Cardiac muscle cell (in vitro differentiated cells and primary cell): ENCODE data around the gene MYH1. TPM values are rescaled to one million over a fixed set of nuclear protein-coding genes. Genes with fewer than 3 reads are reported as not detected.

Experiments used
- DNase-seq, 2 donors: peaks; one replicate each; pipeline versions ENCODE4 v3.0.0 to v3.0.0-alpha.2; 2010 to 2017; ENCODE audit warnings: low read depth in 1 of 2, low spot score in 1 of 2
- H3K27ac ChIP-seq: fragments of 200-600 bp; sonication (generic); 2 replicates; pipeline ENCODE4 v1.5.1; 2016
- H3K27me3 ChIP-seq: fragments of 200-600 bp; sonication (generic); 2 replicates; pipeline ENCODE4 v1.6.0; 2016; ENCODE audit warnings: control low read depth
- H3K36me3 ChIP-seq: fragments of 200-600 bp; sonication (generic); 2 replicates; pipeline ENCODE4 v1.5.1; 2016; ENCODE audit warnings: control low read depth
- H3K4me1 ChIP-seq: fragments of 200-600 bp; sonication (generic); 2 replicates; pipeline ENCODE4 v1.8.1; 2017; ENCODE audit warnings: low read depth, mild to moderate bottlenecking, mixed run types
- H3K4me3 ChIP-seq: fragments of 200-600 bp; sonication (generic); 2 replicates; pipeline ENCODE4 v1.5.1; 2016; ENCODE audit warnings: mild to moderate bottlenecking
- H3K9me3 ChIP-seq: fragments of 200-600 bp; sonication (generic); 2 replicates; pipeline ENCODE4 v1.5.1; 2017; ENCODE audit warnings: low read depth, mild to moderate bottlenecking, control low read depth
- polyA plus RNA-seq: library from polyadenylated mRNA; unstranded; fragments of >200 nt; fragmentation: Nextera tagmentation; extraction: Ambion mirVana; gene quantifications from 2 replicates; pipeline ENCODE4 v1.2.1, GENCODE V29; 2016
- total RNA-seq: library from RNA; depleted of rRNA; stranded (reverse); fragments of >200 nt; gene quantifications from 2 replicates; pipeline ENCODE4 v1.2.3, GENCODE V29; 2016
- TF ChIP-seq, protein P1 (sequence below): IDR thresholded peaks from 2 replicates; pipeline ENCODE4 v1.5.1; 2012; ENCODE audit warnings: low read depth, mild to moderate bottlenecking, low read length

MYH1 gene
- total and polyA plus RNA-seq, 2 experiments from 2014 or later = not detected

- no peaks in the 10 kb centered on the region for H3K27me3 ChIP-seq
- no peaks in the 10 kb centered on the region for H3K36me3 ChIP-seq
- H3K4me3 ChIP-seq = no peak overlapping the region
- H3K9me3 ChIP-seq = no peaks in the 10 kb centered on the region
- TF ChIP-seq, protein P1, sequence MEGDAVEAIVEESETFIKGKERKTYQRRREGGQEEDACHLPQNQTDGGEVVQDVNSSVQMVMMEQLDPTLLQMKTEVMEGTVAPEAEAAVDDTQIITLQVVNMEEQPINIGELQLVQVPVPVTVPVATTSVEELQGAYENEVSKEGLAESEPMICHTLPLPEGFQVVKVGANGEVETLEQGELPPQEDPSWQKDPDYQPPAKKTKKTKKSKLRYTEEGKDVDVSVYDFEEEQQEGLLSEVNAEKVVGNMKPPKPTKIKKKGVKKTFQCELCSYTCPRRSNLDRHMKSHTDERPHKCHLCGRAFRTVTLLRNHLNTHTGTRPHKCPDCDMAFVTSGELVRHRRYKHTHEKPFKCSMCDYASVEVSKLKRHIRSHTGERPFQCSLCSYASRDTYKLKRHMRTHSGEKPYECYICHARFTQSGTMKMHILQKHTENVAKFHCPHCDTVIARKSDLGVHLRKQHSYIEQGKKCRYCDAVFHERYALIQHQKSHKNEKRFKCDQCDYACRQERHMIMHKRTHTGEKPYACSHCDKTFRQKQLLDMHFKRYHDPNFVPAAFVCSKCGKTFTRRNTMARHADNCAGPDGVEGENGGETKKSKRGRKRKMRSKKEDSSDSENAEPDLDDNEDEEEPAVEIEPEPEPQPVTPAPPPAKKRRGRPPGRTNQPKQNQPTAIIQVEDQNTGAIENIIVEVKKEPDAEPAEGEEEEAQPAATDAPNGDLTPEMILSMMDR = no peak
- no peak overlapping the region for H3K27ac ChIP-seq
- H3K4me1 ChIP-seq = no peaks in the 10 kb centered on the region
- DNase-seq = no peak
Observed at GRCh38 chr17:10527419-10527818, 9.1 kb upstream of the MYH1 start.

GRCh38 chr17:10526517-10526916 is 8.2 kb upstream of the MYH1 start:
- no peaks in the 10 kb centered on the region for H3K27me3 ChIP-seq
- no peaks in the 10 kb centered on the region for H3K36me3 ChIP-seq
- no peak overlapping the region for H3K4me3 ChIP-seq
- H3K27ac ChIP-seq = no peak overlapping the region
- TF ChIP-seq, protein P1 = no peak
- no peak for DNase-seq
- no peaks in the 10 kb centered on the region for H3K4me1 ChIP-seq
- H3K9me3 ChIP-seq = no peaks in the 10 kb centered on the region

- no peak overlapping the region for H3K4me3 ChIP-seq
- TF ChIP-seq, protein P1 = no peak
- DNase-seq = no peak
- H3K4me1 ChIP-seq = no peaks in the 10 kb centered on the region
- no peaks in the 10 kb centered on the region for H3K36me3 ChIP-seq
- peaks cover 7% of the 10 kb centered on the region for H3K27me3 ChIP-seq
- no peaks in the 10 kb centered on the region for H3K9me3 ChIP-seq
- no peak overlapping the region for H3K27ac ChIP-seq
Observed at GRCh38 chr17:10523064-10523463, 4.7 kb upstream of the MYH1 start.

DNA sequence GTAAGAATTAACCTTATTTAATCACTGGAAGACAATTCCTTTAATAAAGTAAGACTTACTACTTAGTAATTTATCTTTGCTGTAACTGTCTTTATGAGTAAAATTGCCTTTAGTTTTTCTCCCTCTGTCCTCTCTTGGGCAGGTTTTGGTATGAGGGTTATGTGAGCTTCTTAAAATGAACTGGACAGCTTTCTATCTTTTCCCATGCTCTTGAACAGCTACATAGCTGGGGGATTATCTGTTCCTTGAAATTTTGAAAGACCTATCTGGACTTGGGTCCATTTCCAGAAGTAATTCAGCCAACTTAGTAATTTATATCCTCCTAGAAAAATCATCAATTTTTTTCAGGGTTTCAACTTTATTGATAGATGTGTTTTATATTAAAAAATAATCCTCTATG is 3.6 kb upstream of the MYH1 start:
- Histone ChIP-seq H3K4me3 (no peak overlapping the region), H3K36me3 (no peaks in the 10 kb centered on the region), H3K27ac (no peak overlapping the region), H3K9me3 (no peaks in the 10 kb centered on the region), H3K4me1 (no peaks in the 10 kb centered on the region), H3K27me3 (peaks cover 7% of the 10 kb centered on the region)
- no peak for DNase-seq
- TF ChIP-seq, protein P1 = no peak

GRCh38 chr17:10516638-10517037 is 1.7 kb downstream of the MYH1 start:
- no peak overlapping the region for H3K27ac ChIP-seq

More at GRCh38 chr17:10516638-10517037, 1.7 kb downstream of the MYH1 start:
- TF ChIP-seq, protein P1 = no peak
- DNase-seq = no peak
- Histone ChIP-seq H3K27me3 (peaks cover 7% of the 10 kb centered on the region), H3K4me1 (no peaks in the 10 kb centered on the region), H3K36me3 (no peaks in the 10 kb centered on the region), H3K9me3 (no peaks in the 10 kb centered on the region), H3K4me3 (no peak overlapping the region)
